ENCODE data around the gene SPDYE6.
"Not testable (repeated sequence)": the region's sequence is repeated elsewhere in the genome, so short reads cannot be mapped to it uniquely, and the experiment has no call there.

DNA sequence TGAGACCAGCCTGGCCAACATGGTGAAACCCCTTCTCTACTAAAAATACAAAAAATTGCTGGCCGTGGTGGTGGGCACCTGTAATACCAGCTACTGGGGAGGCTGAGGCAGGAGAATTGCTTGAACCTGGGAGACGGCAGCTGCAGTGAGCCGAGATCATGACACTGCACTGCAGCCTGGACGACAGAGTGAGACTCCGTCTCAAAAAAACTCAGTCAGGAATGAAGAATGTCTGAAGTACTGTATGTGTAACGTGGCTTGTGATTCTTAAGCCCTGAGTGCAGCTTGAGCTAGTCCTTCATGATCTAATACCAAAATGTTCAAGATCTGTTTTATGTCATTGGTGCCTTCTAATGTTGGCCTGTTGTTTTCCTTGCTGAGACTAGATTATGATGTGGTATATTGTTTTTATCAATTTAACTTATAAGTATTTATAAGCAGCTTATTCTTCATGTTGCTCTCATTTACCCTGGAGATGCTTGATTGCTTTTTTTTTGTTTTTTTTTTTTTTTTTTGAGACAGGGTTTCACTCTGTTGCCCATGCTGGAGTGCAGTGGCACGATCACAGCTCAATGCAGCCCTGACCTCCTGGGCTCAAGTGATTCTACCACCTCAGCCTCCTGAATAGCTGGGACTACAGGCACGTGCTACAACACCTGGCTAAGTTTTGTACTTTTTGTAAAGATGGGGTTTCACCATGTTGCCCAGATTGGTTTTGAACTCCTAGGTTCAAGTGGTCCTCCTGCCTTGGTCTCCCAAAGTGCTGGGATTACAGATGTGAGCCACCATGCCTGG lies 25.4 kb downstream of the SPDYE6 start:
- TF ChIP-seq, protein P1, sequence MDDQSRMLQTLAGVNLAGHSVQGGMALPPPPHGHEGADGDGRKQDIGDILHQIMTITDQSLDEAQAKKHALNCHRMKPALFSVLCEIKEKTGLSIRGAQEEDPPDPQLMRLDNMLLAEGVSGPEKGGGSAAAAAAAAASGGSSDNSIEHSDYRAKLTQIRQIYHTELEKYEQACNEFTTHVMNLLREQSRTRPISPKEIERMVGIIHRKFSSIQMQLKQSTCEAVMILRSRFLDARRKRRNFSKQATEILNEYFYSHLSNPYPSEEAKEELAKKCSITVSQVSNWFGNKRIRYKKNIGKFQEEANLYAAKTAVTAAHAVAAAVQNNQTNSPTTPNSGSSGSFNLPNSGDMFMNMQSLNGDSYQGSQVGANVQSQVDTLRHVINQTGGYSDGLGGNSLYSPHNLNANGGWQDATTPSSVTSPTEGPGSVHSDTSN (IDR thresholded peaks at IDR 0.05), result not testable (repeated sequence)
- TF ChIP-seq, protein P2, sequence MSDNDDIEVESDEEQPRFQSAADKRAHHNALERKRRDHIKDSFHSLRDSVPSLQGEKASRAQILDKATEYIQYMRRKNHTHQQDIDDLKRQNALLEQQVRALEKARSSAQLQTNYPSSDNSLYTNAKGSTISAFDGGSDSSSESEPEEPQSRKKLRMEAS (IDR thresholded peaks at IDR 0.05; ENCODE audit: low read depth), result not testable (repeated sequence)
- not testable (repeated sequence) for TF ChIP-seq GATA2 (CRISPR knock-in tag; IDR thresholded peaks at IDR 0.05); TEAD4 (IDR thresholded peaks at IDR 0.05; ENCODE audit: borderline replicate concordance, insufficient read depth); FOSL2 (IDR thresholded peaks at IDR 0.05; ENCODE audit: borderline replicate concordance, low read depth); YY1 (IDR thresholded peaks at IDR 0.05; ENCODE audit: low read depth); NFIC (IDR thresholded peaks at IDR 0.05; ENCODE audit: borderline replicate concordance); POLR2AphosphoS5 (IDR thresholded peaks at IDR 0.05; ENCODE audit: low read depth, low read length)
- TF ChIP-seq, protein P3, sequence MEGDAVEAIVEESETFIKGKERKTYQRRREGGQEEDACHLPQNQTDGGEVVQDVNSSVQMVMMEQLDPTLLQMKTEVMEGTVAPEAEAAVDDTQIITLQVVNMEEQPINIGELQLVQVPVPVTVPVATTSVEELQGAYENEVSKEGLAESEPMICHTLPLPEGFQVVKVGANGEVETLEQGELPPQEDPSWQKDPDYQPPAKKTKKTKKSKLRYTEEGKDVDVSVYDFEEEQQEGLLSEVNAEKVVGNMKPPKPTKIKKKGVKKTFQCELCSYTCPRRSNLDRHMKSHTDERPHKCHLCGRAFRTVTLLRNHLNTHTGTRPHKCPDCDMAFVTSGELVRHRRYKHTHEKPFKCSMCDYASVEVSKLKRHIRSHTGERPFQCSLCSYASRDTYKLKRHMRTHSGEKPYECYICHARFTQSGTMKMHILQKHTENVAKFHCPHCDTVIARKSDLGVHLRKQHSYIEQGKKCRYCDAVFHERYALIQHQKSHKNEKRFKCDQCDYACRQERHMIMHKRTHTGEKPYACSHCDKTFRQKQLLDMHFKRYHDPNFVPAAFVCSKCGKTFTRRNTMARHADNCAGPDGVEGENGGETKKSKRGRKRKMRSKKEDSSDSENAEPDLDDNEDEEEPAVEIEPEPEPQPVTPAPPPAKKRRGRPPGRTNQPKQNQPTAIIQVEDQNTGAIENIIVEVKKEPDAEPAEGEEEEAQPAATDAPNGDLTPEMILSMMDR (IDR thresholded peaks at IDR 0.05), result not testable (repeated sequence)
- TF ChIP-seq, protein P4, sequence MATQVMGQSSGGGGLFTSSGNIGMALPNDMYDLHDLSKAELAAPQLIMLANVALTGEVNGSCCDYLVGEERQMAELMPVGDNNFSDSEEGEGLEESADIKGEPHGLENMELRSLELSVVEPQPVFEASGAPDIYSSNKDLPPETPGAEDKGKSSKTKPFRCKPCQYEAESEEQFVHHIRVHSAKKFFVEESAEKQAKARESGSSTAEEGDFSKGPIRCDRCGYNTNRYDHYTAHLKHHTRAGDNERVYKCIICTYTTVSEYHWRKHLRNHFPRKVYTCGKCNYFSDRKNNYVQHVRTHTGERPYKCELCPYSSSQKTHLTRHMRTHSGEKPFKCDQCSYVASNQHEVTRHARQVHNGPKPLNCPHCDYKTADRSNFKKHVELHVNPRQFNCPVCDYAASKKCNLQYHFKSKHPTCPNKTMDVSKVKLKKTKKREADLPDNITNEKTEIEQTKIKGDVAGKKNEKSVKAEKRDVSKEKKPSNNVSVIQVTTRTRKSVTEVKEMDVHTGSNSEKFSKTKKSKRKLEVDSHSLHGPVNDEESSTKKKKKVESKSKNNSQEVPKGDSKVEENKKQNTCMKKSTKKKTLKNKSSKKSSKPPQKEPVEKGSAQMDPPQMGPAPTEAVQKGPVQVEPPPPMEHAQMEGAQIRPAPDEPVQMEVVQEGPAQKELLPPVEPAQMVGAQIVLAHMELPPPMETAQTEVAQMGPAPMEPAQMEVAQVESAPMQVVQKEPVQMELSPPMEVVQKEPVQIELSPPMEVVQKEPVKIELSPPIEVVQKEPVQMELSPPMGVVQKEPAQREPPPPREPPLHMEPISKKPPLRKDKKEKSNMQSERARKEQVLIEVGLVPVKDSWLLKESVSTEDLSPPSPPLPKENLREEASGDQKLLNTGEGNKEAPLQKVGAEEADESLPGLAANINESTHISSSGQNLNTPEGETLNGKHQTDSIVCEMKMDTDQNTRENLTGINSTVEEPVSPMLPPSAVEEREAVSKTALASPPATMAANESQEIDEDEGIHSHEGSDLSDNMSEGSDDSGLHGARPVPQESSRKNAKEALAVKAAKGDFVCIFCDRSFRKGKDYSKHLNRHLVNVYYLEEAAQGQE (IDR thresholded peaks at IDR 0.05; ENCODE audit: low read depth, low read length), result not testable (repeated sequence)

Data from SK-N-SH (cell line).